HCT116 (cell line): ENCODE measurements around the gene ZBED6. TPM values are rescaled to one million over a fixed set of nuclear protein-coding genes. Genes with fewer than 3 reads are reported as not detected.

Experiments
- ATAC-seq: fragments of 200-7000 bp; cut with Tn5 transposase; 2 replicates; pipeline ENCODE4 v1.9.1; 2020; ENCODE audit warnings: mild to moderate bottlenecking, moderate library complexity
- BruUV-seq: library from RNA; stranded (reverse); fragments of 400-500 nt; replicated peaks from 2 replicates; lab custom pipeline; 2021; lab: Mats Ljungman, UMichigan
- CTCF ChIA-PET: fragments of 300-600 bp; sonication (Branson Sonifier 250); formaldehyde crosslinking; loops from one replicate; lab custom pipeline; 2021; ENCODE audit warnings: antibody characterized with exemption; lab: Charles Lee
- POLR2A ChIA-PET: fragments of 300-600, 350-600 bp; sonication (Branson Sonifier 250); formaldehyde crosslinking; loops from one replicate; lab custom pipeline; 2021; ENCODE audit warnings: antibody characterized with exemption; lab: Charles Lee
- RAD21 ChIA-PET, 2 experiments: fragments of 300-600 bp; sonication (Branson Sonifier 250); formaldehyde crosslinking; loops; one replicate each; lab custom pipeline; 2023; ENCODE audit warnings: low total read pairs in 2 of 2; ENCODE audit not compliant: uncharacterized antibody in 2 of 2, unreplicated experiment in 2 of 2, low non-redundant PET in 1 of 2; lab: Charles Lee
- DNase-seq: peaks from one replicate; pipeline ENCODE4 v3.0.0-alpha.2; 2010; ENCODE audit warnings: low read depth, low spot score
- H2AFZ ChIP-seq: fragments of 200-600 bp; shearing (Covaris generic), sonication (generic); 2 replicates; pipeline ENCODE4 v1.6.1; 2017; ENCODE audit warnings: low read depth, mixed run types, mixed read lengths, antibody characterized with exemption, low read length; ENCODE audit not compliant: poor library complexity, severe bottlenecking
- H3K27ac ChIP-seq: 2 replicates; pipeline ENCODE4 v1.5.1; 2012; ENCODE audit warnings: low read depth, low read length
- H3K27me3 ChIP-seq: fragments of 200-600 bp; sonication (generic); 2 replicates; pipeline ENCODE4 v1.6.1; 2016; ENCODE audit warnings: mixed run types, low read length, mixed read lengths; ENCODE audit not compliant: insufficient read depth
- H3K36me3 ChIP-seq, 2 experiments: fragments of 200-500 bp in 1 of 2; fragments of 200-600 bp in 1 of 2; sonication (Bioruptor generic) in 1 of 2; sonication (generic) in 1 of 2; 2 replicates each; pipeline versions ENCODE4 v1.5.1 to v1.6.1; 2014 to 2016; ENCODE audit warnings: low read length in 2 of 2, inconsistent platforms in 1 of 2, mixed read lengths in 1 of 2, mixed run types in 1 of 2; ENCODE audit not compliant: insufficient read depth in 2 of 2, control insufficient read depth in 1 of 2
- H3K4me1 ChIP-seq, 2 experiments: fragments of 200-600 bp in 1 of 2; sonication (generic) in 1 of 2; 2 replicates each; pipeline versions ENCODE4 v1.5.1 to v1.6.1; 2012 to 2017; ENCODE audit warnings: low read length in 2 of 2, inconsistent platforms in 1 of 2, mild to moderate bottlenecking in 1 of 2, mixed read lengths in 1 of 2, mixed run types in 1 of 2, moderate library complexity in 1 of 2; ENCODE audit not compliant: insufficient read depth in 2 of 2, control insufficient read depth in 1 of 2
- H3K4me2 ChIP-seq: fragments of 200-600 bp; sonication (generic); 2 replicates; pipeline ENCODE4 v1.6.1; 2017; ENCODE audit warnings: mixed run types, low read length, mixed read lengths
- H3K4me3 ChIP-seq, 2 experiments: fragments of 200-600 bp in 1 of 2; sonication (generic) in 1 of 2; replicated peaks in 1 of 2; 2 replicates each; pipeline ENCODE4 v1.5.1; 2011 to 2016; ENCODE audit warnings: low read length in 2 of 2, control low read depth in 1 of 2, low read depth in 1 of 2, mild to moderate bottlenecking in 1 of 2, mixed read lengths in 1 of 2, mixed run types in 1 of 2
- H3K79me2 ChIP-seq: fragments of 200-600 bp; sonication (generic); 2 replicates; pipeline ENCODE4 v1.6.1; 2017; ENCODE audit warnings: mild to moderate bottlenecking, mixed run types, low read length, moderate library complexity, mixed read lengths; ENCODE audit not compliant: insufficient read depth
- H3K9ac ChIP-seq: fragments of 200-600 bp; sonication (generic); 2 replicates; pipeline ENCODE4 v1.6.1; 2016; ENCODE audit warnings: low read length, mixed read lengths
- H3K9me2 ChIP-seq: fragments of 200-600 bp; sonication (generic), shearing (Covaris generic); 2 replicates; pipeline ENCODE4 v1.6.1; 2017; ENCODE audit warnings: mixed run types, mild to moderate bottlenecking, moderate library complexity; ENCODE audit not compliant: insufficient read depth
- H3K9me3 ChIP-seq, 2 experiments: fragments of 200-500 bp in 1 of 2; fragments of 200-600 bp in 1 of 2; sonication (Bioruptor generic) in 1 of 2; sonication (generic) in 1 of 2; 2 replicates each; pipeline ENCODE4 v1.6.1; 2014 to 2017; ENCODE audit warnings: low read length in 2 of 2, mixed read lengths in 2 of 2, inconsistent platforms in 1 of 2, low read depth in 1 of 2, mild to moderate bottlenecking in 1 of 2, mixed run types in 1 of 2, moderate library complexity in 1 of 2; ENCODE audit not compliant: control insufficient read depth in 1 of 2, insufficient read depth in 1 of 2
- H4K20me1 ChIP-seq: fragments of 200-600 bp; sonication (generic), shearing (Covaris generic); 2 replicates; pipeline ENCODE4 v1.6.1; 2017; ENCODE audit warnings: mixed run types, mild to moderate bottlenecking, moderate library complexity; ENCODE audit not compliant: insufficient read depth
- ATF3 ChIP-seq: IDR thresholded peaks from 2 replicates; pipeline ENCODE4 v1.6.1; 2012
- CBX3 ChIP-seq: IDR thresholded peaks from 2 replicates; pipeline ENCODE4 v1.6.1; 2012; ENCODE audit warnings: low read depth
- EGR1 ChIP-seq: IDR thresholded peaks from 2 replicates; pipeline ENCODE4 v1.6.1; 2012; ENCODE audit warnings: low read depth
- FOSL1 ChIP-seq: IDR thresholded peaks from 2 replicates; pipeline ENCODE4 v1.6.1; 2012; ENCODE audit warnings: low read depth
- POLR2AphosphoS5 ChIP-seq: IDR thresholded peaks from 2 replicates; pipeline ENCODE4 v1.6.1; 2011; ENCODE audit warnings: mild to moderate bottlenecking, low read depth, low read length, moderate library complexity
- RAD21 ChIP-seq: IDR thresholded peaks from 2 replicates; pipeline ENCODE4 v1.6.1; 2012; ENCODE audit warnings: low read depth, mild to moderate bottlenecking
- SIN3A ChIP-seq: IDR thresholded peaks from 2 replicates; pipeline ENCODE4 v1.6.1; 2012; ENCODE audit warnings: low read depth
- SRF ChIP-seq: IDR thresholded peaks from 2 replicates; pipeline ENCODE4 v1.6.1; 2012; ENCODE audit warnings: low read depth
- YY1 ChIP-seq: IDR thresholded peaks from 2 replicates; pipeline ENCODE4 v1.6.1; 2011; ENCODE audit warnings: low read length, low read depth, moderate library complexity, mild to moderate bottlenecking; ENCODE audit not compliant: insufficient replicate concordance; ENCODE audit errors: extremely low read depth
- ZFX ChIP-seq: fragments of 450-650 bp; IDR thresholded peaks from 2 replicates; pipeline ENCODE4 v1.6.1; 2017
- intact Hi-C: fragments of 100-400 bp; cut with micrococcal nuclease; formaldehyde crosslinking; loops from 2 replicates; pipeline ENCODE4 v1.10.0; 2022
- total RNA-seq: library from RNA; stranded (reverse); gene quantifications from one replicate; pipeline ENCODE4 v1.2.1, GENCODE V29; 2021; ENCODE audit not compliant: unreplicated experiment

ZBED6 gene
- total RNA-seq, 1 experiment from 2014 or later, result 26.9 TPM

- POLR2A ChIA-PET, result no interaction called here
- Histone ChIP-seq H3K4me3 (no peak within 1 kb of the TSS), H2AFZ (no peak within 1 kb of the TSS), H3K9me3 (no peaks in the 10 kb centered on the region), H4K20me1 (no peaks in the 10 kb centered on the region), H3K27ac (no peak within 1 kb of the TSS), H3K36me3 (no peaks in the 10 kb centered on the region), H3K9me2 (no peaks in the 10 kb centered on the region), H3K27me3 (no peaks in the 10 kb centered on the region), H3K4me2 (no peak within 1 kb of the TSS)
- RAD21 ChIA-PET, result no interaction called here
- CTCF ChIA-PET, result no interaction called here
- intact Hi-C loops, result no loop called here
- ATAC-seq (no peak), DNase-seq (no peak)
- TF ChIP-seq SRF, result no peak
- TF ChIP-seq FOSL1, result no peak
- TF ChIP-seq ATF3, result no peak
- no peak for TF ChIP-seq YY1
- TF ChIP-seq, all 23 proteins: peak for 0
- BruUV-seq, result no TSS peak
- Histone ChIP-seq H3K79me2 (no peaks in the 10 kb centered on the region), H3K4me1 (peaks cover 0 to 4% of the 10 kb centered on the region in 2 experiments; a peak in 1 of 4 replicates), H3K9ac (no peak within 1 kb of the TSS)
Measured at GRCh38 chr1:203765029-203765837, 30.2 kb upstream of the ZBED6 start, which contains the start of gene LAX1. Gene LAX1 (plus strand): TSS chr1:203765183. CDS start chr1:203765566, 383 bp downstream.

- intact Hi-C loops, result no loop called here
- Histone ChIP-seq H3K27ac (no peak overlapping the region), H3K9me2 (no peaks in the 10 kb centered on the region), H2AFZ (no peak overlapping the region), H3K27me3 (peaks cover 15% of the 10 kb centered on the region; the same call in 1 of the 2 replicates), H4K20me1 (no peaks in the 10 kb centered on the region), H3K4me3 (no peak overlapping the region), H3K9me3 (no peaks in the 10 kb centered on the region), H3K9ac (no peak overlapping the region), H3K4me2 (no peak overlapping the region), H3K79me2 (no peaks in the 10 kb centered on the region), H3K4me1 (peaks cover 0 to 4% of the 10 kb centered on the region in 2 experiments; a peak in 1 of 4 replicates), H3K36me3 (no peaks in the 10 kb centered on the region)
- TF ChIP-seq EGR1, result no peak
- no peak for TF ChIP-seq YY1
- no peak for TF ChIP-seq RAD21
- TF ChIP-seq SIN3A, result no peak
- no peak for TF ChIP-seq ATF3
- no peak for TF ChIP-seq CBX3
- no peak for TF ChIP-seq ZFX
- TF ChIP-seq POLR2AphosphoS5, result no peak
- POLR2A ChIA-PET, result no interaction called here
- CTCF ChIA-PET, result no interaction called here
- RAD21 ChIA-PET, result no interaction called here
- no peak for DNase-seq
- BruUV-seq, result no TSS peak
- ATAC-seq, result no peak
Measured at GRCh38 chr1:203768256-203768655, 27.2 kb upstream of the ZBED6 start.
